Pancreas (tissue), 10 donors: ENCODE data around the gene KSR2. TPM values are rescaled to one million over a fixed set of nuclear protein-coding genes. Genes with fewer than 3 reads are reported as not detected.

Source experiments
- ATAC-seq, 4 donors: fragments of 200-7000 bp; cut with Tn5 transposase; one replicate each; pipeline versions ENCODE4 v1.8.0 to v1.9.1; 2020; ENCODE audit warnings: mild to moderate bottlenecking in 4 of 4, moderate library complexity in 4 of 4
- DNase-seq, 6 donors: peaks; one replicate each; pipeline ENCODE4 v3.0.0-alpha.2; 2020
- FAIRE-seq: peaks from 2 replicates; lab custom pipeline; 2012; peaks lifted over from hg19 to GRCh38; lab: Jason Lieb, UNC
- H3K27ac ChIP-seq, 4 donors: fragments of 200-600 bp; sonication (generic); 1 replicate in 3 of 4; 2 replicates in 1 of 4; pipeline versions ENCODE4 v1.5.0 to v1.8.0; 2020
- H3K27me3 ChIP-seq, 4 donors: fragments of 200-600 bp; one replicate each; pipeline ENCODE4 v1.8.0; 2021
- H3K36me3 ChIP-seq, 3 donors: fragments of 200-600 bp; sonication (generic) in 1 of 3; one replicate each; pipeline versions ENCODE4 v1.5.0 to v1.8.0; 2020 to 2021
- H3K4me1 ChIP-seq, 3 donors: fragments of 200-600 bp; one replicate each; pipeline ENCODE4 v1.8.0; 2021
- H3K4me3 ChIP-seq, 4 donors: fragments of 200-600 bp; sonication (generic) in 2 of 4; one replicate each; pipeline versions ENCODE4 v1.5.0 to v1.8.0; 2020 to 2021
- H3K9me3 ChIP-seq, 4 donors: fragments of 200-600 bp; one replicate each; pipeline ENCODE4 v1.8.0; 2021
- CTCF ChIP-seq, 4 donors: fragments of 200-600 bp; sonication (generic) in 3 of 4; IDR thresholded peaks; one replicate each; pipeline versions ENCODE4 v1.5.0 to v1.8.0; 2021; ENCODE audit warnings: antibody characterized with exemption in 4 of 4
- WGBS, 2 donors: extraction: QIAGEN DNeasy Blood & Tissue Kit; methylation state at CpG; one replicate each; pipeline ENCODE4 v1.1.7; 2013; 5-methylcytosine and 5-hydroxymethylcytosine counted together
- intact Hi-C, 3 donors: fragments of 100-400 bp; cut with DNase I; formaldehyde crosslinking; loops; one replicate each; pipeline versions ENCODE4 v1.11.1 to v1.14.2; 2022
- polyA plus RNA-seq, 2 donors: library from polyadenylated mRNA; stranded (reverse); fragments of 200-250 nt; gene quantifications; one replicate each; pipeline ENCODE4 v1.2.3, GENCODE V29; 2013
- total RNA-seq, 6 donors: library from RNA; stranded (reverse); fragmentation: NEBNext Ultra II Directional in 4 of 6; extraction: Animal tissue kit (Norgen Biotek cat#: 25700) in 4 of 6; gene quantifications; one replicate each; pipeline versions ENCODE4 v1.2.1 to v1.2.4, GENCODE V29; 2021 to 2023
- donor health status: healthy with polysubstance abuse.
- donor health status: DM: no; HTN: no; CAD: no; lungs with moderate emphysema.
- donor health status: DM: no; HTN: no; CAD: no.
- donor health status: control.
- donor health status: control.
- donor health status: Bipolar disorder and iron deficiency.
- donor health status: DM: yes; HTN: yes; CAD: no.
- donor health status: DM: no; HTN: no; CAD: no.
- donor health status: DM: no; HTN: no; CAD: no.
- donor health status: DM: yes; HTN: yes; CAD: no.

Gene KSR2
- total and polyA plus RNA-seq, 8 donors: 0.68 to 1.8 (median 1.3) TPM

DNA sequence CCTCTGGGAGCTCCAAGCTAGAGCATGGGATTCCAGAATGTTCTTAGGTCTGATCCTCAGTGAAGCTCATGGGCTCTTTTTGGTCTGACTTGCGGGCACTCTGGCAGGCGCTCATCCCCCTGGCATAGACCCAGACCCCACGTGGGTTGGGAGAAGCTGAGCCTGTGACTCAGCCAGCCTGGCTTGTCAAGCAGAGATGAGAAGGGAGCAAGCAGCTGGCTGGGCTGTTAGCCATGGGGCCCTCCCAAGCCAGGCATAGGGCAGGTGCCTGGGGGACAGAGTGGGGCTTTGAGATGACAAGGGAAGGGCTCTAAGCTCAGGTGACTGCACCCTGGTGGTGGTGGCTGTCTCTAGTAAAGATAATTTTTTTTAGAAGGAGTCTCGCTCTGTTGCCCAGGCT, 527.0 kb downstream of the KSR2 start:
- Histone ChIP-seq H3K4me1 (no peaks in the 10 kb centered on the region), H3K27ac (no peak overlapping the region), H3K4me3 (no peak overlapping the region), H3K27me3 (no peaks in the 10 kb centered on the region), H3K9me3 (no peaks in the 10 kb centered on the region), H3K36me3 (no peaks in the 10 kb centered on the region)
- 44 to 56% methylated on average over 4 of the region's 4 CpGs for WGBS, 2 donors
- ATAC-seq (peak; percentile 43 to 64 (median 60)), FAIRE-seq (no peak), DNase-seq (peak in 4 of 6 donors; percentile 32 to 66 (median 59))
- TF ChIP-seq CTCF (IDR thresholded peaks at IDR 0.05): no peak
- intact Hi-C loops: no loop called here

GRCh38 chr12:117440384-117440783, 528.4 kb downstream of the KSR2 start:
- Histone ChIP-seq H3K9me3 (no peaks in the 10 kb centered on the region), H3K27me3 (no peaks in the 10 kb centered on the region), H3K4me1 (no peaks in the 10 kb centered on the region), H3K27ac (no peak overlapping the region), H3K36me3 (no peaks in the 10 kb centered on the region), H3K4me3 (no peak overlapping the region)
- FAIRE-seq: no peak
- ATAC-seq: peak in 1 of 4 donors; percentile 14
- intact Hi-C loops: no loop called here
- no peak for TF ChIP-seq CTCF (IDR thresholded peaks at IDR 0.05)
- WGBS, 2 donors: 73 to 75% methylated on average over 2 of the region's 2 CpGs
- DNase-seq: no peak

GRCh38 chr12:117439531-117440001, 529.2 kb downstream of the KSR2 start:
- Histone ChIP-seq H3K27ac (no peak overlapping the region), H3K4me3 (no peak overlapping the region), H3K4me1 (no peaks in the 10 kb centered on the region), H3K9me3 (no peaks in the 10 kb centered on the region), H3K27me3 (no peaks in the 10 kb centered on the region), H3K36me3 (no peaks in the 10 kb centered on the region)
- intact Hi-C loops: no loop called here
- DNase-seq: peak in 1 of 6 donors; percentile 70
- 75 to 77% methylated on average over 12 to 13 of the region's 13 CpGs for WGBS, 2 donors
- FAIRE-seq: no peak
- no peak for ATAC-seq
- TF ChIP-seq CTCF (IDR thresholded peaks at IDR 0.05): no peak

GRCh38 chr12:117438809-117439208, 530.0 kb downstream of the KSR2 start:
- Histone ChIP-seq H3K36me3 (no peaks in the 10 kb centered on the region), H3K4me1 (no peaks in the 10 kb centered on the region), H3K27me3 (no peaks in the 10 kb centered on the region), H3K27ac (no peak overlapping the region), H3K9me3 (no peaks in the 10 kb centered on the region), H3K4me3 (no peak overlapping the region)
- FAIRE-seq: no peak
- intact Hi-C loops: no loop called here
- ATAC-seq: no peak
- 86 to 88% methylated on average over 6 of the region's 6 CpGs for WGBS, 2 donors
- DNase-seq: no peak
- no peak for TF ChIP-seq CTCF (IDR thresholded peaks at IDR 0.05)

DNA sequence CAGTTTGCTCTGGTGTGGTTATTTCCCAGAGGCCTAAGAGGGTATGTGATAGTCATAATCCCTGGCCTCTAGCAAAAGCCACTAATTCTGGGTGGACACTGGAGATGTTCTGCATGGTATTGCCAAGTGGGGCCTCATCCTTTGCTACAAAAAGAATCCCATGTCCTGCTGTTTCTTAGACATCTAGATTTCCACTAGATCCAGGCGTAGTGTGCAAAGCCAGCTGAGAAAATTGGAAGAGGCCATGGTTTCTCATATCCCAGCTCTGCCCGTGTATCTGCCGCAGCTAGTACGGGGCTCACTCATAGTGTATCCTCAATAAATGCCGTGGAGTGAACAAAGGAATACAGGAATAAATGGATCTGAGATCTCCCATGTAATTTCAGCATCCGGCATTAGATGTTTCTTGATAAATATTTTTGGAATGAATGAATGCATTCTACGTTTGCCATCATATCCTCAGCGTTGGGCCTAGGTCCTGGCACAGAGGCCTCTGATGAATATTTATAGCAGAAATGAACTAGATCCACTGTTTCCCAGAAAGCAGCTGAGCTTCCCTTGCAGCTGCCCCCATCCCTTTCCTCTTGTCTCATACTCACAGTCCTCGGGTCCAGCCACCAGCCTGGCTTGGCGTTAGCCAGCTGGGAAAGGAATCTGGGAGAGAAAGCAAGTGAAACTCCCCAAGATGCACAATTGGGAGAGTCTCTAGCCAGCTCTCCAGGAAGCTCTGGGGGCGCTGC, 531.1 kb downstream of the KSR2 start:
- Histone ChIP-seq H3K36me3 (no peaks in the 10 kb centered on the region), H3K4me1 (no peaks in the 10 kb centered on the region), H3K9me3 (no peaks in the 10 kb centered on the region), H3K27me3 (no peaks in the 10 kb centered on the region), H3K4me3 (no peak overlapping the region), H3K27ac (no peak overlapping the region)
- FAIRE-seq (no peak), ATAC-seq (no peak), DNase-seq (no peak)
- no peak for TF ChIP-seq CTCF (IDR thresholded peaks at IDR 0.05)
- intact Hi-C loops: no loop called here
- WGBS, 2 donors: 86% methylated on average over 11 of the region's 11 CpGs
